Suprapubic skin (tissue), 4 donors: ENCODE data around the gene CNEP1R1. TPM values are rescaled to one million over a fixed set of nuclear protein-coding genes. Genes with fewer than 3 reads are reported as not detected.
"Not testable (repeated sequence)": the region's sequence is repeated elsewhere in the genome, so short reads cannot be mapped to it uniquely, and the experiment has no call there.

Experiments
- DNase-seq, 2 donors: peaks; one replicate each; pipeline ENCODE4 v3.0.0-alpha.2; 2019; ENCODE audit warnings: low spot score in 2 of 2
- H3K27ac ChIP-seq: fragments of 200-600 bp; sonication (generic); one replicate; pipeline ENCODE4 v1.5.1; 2019
- H3K27me3 ChIP-seq: fragments of 200-600 bp; sonication (generic); one replicate; pipeline ENCODE4 v1.5.1; 2019
- H3K36me3 ChIP-seq: fragments of 200-600 bp; sonication (generic); one replicate; pipeline ENCODE4 v1.5.1; 2019
- H3K4me1 ChIP-seq: fragments of 200-600 bp; sonication (generic); one replicate; pipeline ENCODE4 v1.5.1; 2019
- H3K4me3 ChIP-seq: fragments of 200-600 bp; sonication (generic); one replicate; pipeline ENCODE4 v1.5.1; 2019; ENCODE audit warnings: mild to moderate bottlenecking
- H3K9me3 ChIP-seq: fragments of 200-600 bp; sonication (generic); one replicate; pipeline ENCODE4 v1.5.1; 2019
- CTCF ChIP-seq, 2 donors: fragments of 200-600 bp in 1 of 2; fragments of 450-650 bp in 1 of 2; sonication (generic) in 1 of 2; IDR thresholded peaks; one replicate each; pipeline ENCODE4 v1.5.1; 2016 to 2019; ENCODE audit warnings: antibody characterized with exemption in 2 of 2, mild to moderate bottlenecking in 1 of 2, moderate library complexity in 1 of 2
- EP300 ChIP-seq: sonication (generic); formaldehyde crosslinking; IDR thresholded peaks from one replicate; pipeline ENCODE4 v1.6.1; 2017; ENCODE audit warnings: antibody characterized with exemption
- POLR2A ChIP-seq, 2 donors: fragments of 450-650 bp; IDR thresholded peaks; one replicate each; pipeline ENCODE4 v1.6.1; 2017; ENCODE audit warnings: antibody characterized with exemption in 2 of 2, mild to moderate bottlenecking in 2 of 2, moderate library complexity in 2 of 2
- POLR2AphosphoS5 ChIP-seq, 3 donors: sonication (generic); formaldehyde crosslinking; IDR thresholded peaks; one replicate each; pipeline ENCODE4 v1.6.1; 2017; ENCODE audit warnings: antibody characterized with exemption in 3 of 3
- WGBS: methylation state at CpG from one replicate; pipeline ENCODE4 v1.1.5; 2018; 5-methylcytosine and 5-hydroxymethylcytosine counted together
- total RNA-seq, 4 donors: library from RNA; depleted of rRNA; stranded (reverse); fragments of >200 nt; gene quantifications; one replicate each; pipeline ENCODE4 v1.1.0, GENCODE V29; 2016

The CNEP1R1 gene
- total RNA-seq, 4 donors from 2014 or later = 13.5 to 24.6 (median 16.5) TPM

GRCh38 chr16:50006964-50007363, 18.1 kb upstream of the CNEP1R1 start:
- TF ChIP-seq POLR2AphosphoS5 (IDR thresholded peaks at IDR 0.05) (no peak), POLR2A (IDR thresholded peaks at IDR 0.05) (no peak), EP300 (no peak), CTCF (IDR thresholded peaks at IDR 0.05) (no peak)

GRCh38 chr16:50007744-50008143, 17.3 kb upstream of the CNEP1R1 start:
- Histone ChIP-seq H3K36me3 (no peaks in the 10 kb centered on the region), H3K27ac (no peak overlapping the region), H3K27me3 (no peaks in the 10 kb centered on the region), H3K4me1 (no peaks in the 10 kb centered on the region), H3K9me3 (no peaks in the 10 kb centered on the region), H3K4me3 (no peak overlapping the region)
- 97% methylated on average over 1 of the region's 1 CpG for WGBS
- TF ChIP-seq POLR2A (IDR thresholded peaks at IDR 0.05) = no peak
- TF ChIP-seq EP300 = no peak
- TF ChIP-seq CTCF (IDR thresholded peaks at IDR 0.05) = no peak
- DNase-seq = no peak

More at GRCh38 chr16:50006964-50007363, 18.1 kb upstream of the CNEP1R1 start:
- Histone ChIP-seq H3K9me3 (no peaks in the 10 kb centered on the region), H3K4me3 (no peak overlapping the region), H3K4me1 (no peaks in the 10 kb centered on the region), H3K36me3 (no peaks in the 10 kb centered on the region), H3K27me3 (no peaks in the 10 kb centered on the region), H3K27ac (no peak overlapping the region)
- WGBS = 67% methylated on average over 2 of the region's 2 CpGs
- no peak for DNase-seq

- Histone ChIP-seq H3K4me1 (no peaks in the 10 kb centered on the region), H3K4me3 (no peak overlapping the region), H3K36me3 (no peaks in the 10 kb centered on the region), H3K27me3 (no peaks in the 10 kb centered on the region), H3K9me3 (no peaks in the 10 kb centered on the region), H3K27ac (no peak overlapping the region)
- DNase-seq = no peak
- TF ChIP-seq EP300 (no peak), POLR2A (IDR thresholded peaks at IDR 0.05) (no peak), CTCF (IDR thresholded peaks at IDR 0.05) (no peak), POLR2AphosphoS5 (IDR thresholded peaks at IDR 0.05) (no peak)
- 95% methylated on average over 2 of the region's 2 CpGs for WGBS
Observed at GRCh38 chr16:50010212-50010611, 14.8 kb upstream of the CNEP1R1 start.

- TF ChIP-seq POLR2AphosphoS5 (IDR thresholded peaks at IDR 0.05) (no peak), POLR2A (IDR thresholded peaks at IDR 0.05) (no peak), CTCF (IDR thresholded peaks at IDR 0.05) (no peak), EP300 (no peak)
- Histone ChIP-seq H3K27me3 (no peaks in the 10 kb centered on the region), H3K4me3 (no peak overlapping the region), H3K27ac (no peak overlapping the region), H3K9me3 (no peaks in the 10 kb centered on the region), H3K4me1 (no peaks in the 10 kb centered on the region), H3K36me3 (no peaks in the 10 kb centered on the region)
- DNase-seq = no peak
- WGBS = 74% methylated on average over 3 of the region's 3 CpGs
Observed at GRCh38 chr16:50011707-50012106, 13.3 kb upstream of the CNEP1R1 start.

- WGBS = 94% methylated on average over 2 of the region's 2 CpGs
Observed at GRCh38 chr16:50012182-50012581, 12.8 kb upstream of the CNEP1R1 start.

GRCh38 chr16:50014211-50014610, 10.8 kb upstream of the CNEP1R1 start:
- H3K4me3 ChIP-seq, DNase-seq, H3K9me3 ChIP-seq, H3K27ac ChIP-seq, H3K4me1 ChIP-seq, H3K27me3 ChIP-seq, H3K36me3 ChIP-seq: not testable (repeated sequence)
- 59% methylated on average over 8 of the region's 8 CpGs for WGBS

More at GRCh38 chr16:50012182-50012581, 12.8 kb upstream of the CNEP1R1 start:
- Histone ChIP-seq H3K4me3 (no peak overlapping the region), H3K9me3 (no peaks in the 10 kb centered on the region), H3K36me3 (no peaks in the 10 kb centered on the region), H3K27ac (no peak overlapping the region), H3K4me1 (no peaks in the 10 kb centered on the region), H3K27me3 (no peaks in the 10 kb centered on the region)
- DNase-seq = no peak
- TF ChIP-seq EP300 = no peak
- no peak for TF ChIP-seq CTCF (IDR thresholded peaks at IDR 0.05)
- no peak for TF ChIP-seq POLR2AphosphoS5 (IDR thresholded peaks at IDR 0.05)
- no peak for TF ChIP-seq POLR2A (IDR thresholded peaks at IDR 0.05)
